GM20000 (cell line): ENCODE measurements around the gene SMIM33.

Experiments
- DNase-seq: peaks from one replicate; pipeline ENCODE4 v3.0.0; 2012; ENCODE audit warnings: low spot score
- TF ChIP-seq, protein P1 (sequence below): IDR thresholded peaks from 2 replicates; pipeline ENCODE4 v1.5.1; 2012; ENCODE audit warnings: mild to moderate bottlenecking, control low read depth; ENCODE audit errors: extremely low read depth, missing control alignments

SMIM33 gene

DNA sequence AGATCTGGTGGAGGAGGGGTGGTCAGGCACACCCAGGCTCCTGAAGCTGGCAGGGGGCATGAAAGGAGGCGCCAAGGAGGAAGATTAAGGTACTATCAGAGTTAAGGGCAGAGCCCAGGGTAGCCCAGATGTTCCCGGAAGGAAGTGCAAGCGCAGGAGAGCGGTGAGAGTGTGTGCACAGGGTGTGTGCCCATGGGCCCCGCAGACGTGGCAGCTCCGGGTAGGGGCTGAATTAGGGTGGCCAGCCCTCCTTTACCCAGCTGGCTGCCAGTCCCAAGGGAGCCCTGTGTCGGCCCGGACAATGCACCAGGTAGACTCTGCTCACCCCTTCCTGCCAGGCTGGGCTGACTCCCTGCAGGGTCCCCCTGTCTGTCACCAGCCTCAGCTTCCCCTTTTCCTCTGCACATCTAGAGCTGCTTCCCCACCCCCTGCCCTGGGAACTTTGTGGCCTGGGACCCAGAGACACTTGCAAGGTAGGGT lies at the start of gene SMIM33:
Gene SMIM33, plus strand, starts transcription at position 184 of the 480 bp plus-strand sequence. Its CDS starts 118 bp downstream, at position 302.
- TF ChIP-seq, protein P1, sequence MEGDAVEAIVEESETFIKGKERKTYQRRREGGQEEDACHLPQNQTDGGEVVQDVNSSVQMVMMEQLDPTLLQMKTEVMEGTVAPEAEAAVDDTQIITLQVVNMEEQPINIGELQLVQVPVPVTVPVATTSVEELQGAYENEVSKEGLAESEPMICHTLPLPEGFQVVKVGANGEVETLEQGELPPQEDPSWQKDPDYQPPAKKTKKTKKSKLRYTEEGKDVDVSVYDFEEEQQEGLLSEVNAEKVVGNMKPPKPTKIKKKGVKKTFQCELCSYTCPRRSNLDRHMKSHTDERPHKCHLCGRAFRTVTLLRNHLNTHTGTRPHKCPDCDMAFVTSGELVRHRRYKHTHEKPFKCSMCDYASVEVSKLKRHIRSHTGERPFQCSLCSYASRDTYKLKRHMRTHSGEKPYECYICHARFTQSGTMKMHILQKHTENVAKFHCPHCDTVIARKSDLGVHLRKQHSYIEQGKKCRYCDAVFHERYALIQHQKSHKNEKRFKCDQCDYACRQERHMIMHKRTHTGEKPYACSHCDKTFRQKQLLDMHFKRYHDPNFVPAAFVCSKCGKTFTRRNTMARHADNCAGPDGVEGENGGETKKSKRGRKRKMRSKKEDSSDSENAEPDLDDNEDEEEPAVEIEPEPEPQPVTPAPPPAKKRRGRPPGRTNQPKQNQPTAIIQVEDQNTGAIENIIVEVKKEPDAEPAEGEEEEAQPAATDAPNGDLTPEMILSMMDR, result no peak
- no peak for DNase-seq

DNA sequence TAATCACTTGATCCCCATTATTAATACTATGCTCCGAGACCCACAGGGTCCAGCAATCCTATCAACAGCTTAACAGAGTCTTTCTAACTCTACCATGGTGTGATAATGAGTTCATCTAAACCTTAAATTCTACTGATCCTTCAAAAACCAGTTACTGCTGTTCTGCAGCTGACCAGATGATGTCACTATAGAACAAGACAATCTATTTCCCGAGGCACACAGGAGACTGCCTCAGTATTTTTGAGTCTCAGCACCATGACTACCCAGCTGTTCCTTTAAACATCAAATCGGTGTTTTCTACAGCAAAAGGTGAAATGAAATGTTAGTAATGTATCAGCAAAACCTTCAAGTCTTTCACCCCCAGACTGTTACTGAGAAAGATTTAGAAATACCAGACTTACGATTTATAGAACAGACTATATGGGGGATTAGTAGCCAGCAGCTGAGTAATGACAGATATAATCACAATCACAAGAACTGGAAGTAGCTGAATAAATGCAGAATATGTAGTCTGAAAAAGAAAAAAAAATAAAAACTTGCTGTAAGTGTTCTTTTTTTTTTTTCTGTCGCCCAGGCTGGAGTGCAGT lies 48.4 kb upstream of the SMIM33 start:
- peak; percentile 77 for DNase-seq
- TF ChIP-seq, protein P1, result peak; percentile 70

DNA sequence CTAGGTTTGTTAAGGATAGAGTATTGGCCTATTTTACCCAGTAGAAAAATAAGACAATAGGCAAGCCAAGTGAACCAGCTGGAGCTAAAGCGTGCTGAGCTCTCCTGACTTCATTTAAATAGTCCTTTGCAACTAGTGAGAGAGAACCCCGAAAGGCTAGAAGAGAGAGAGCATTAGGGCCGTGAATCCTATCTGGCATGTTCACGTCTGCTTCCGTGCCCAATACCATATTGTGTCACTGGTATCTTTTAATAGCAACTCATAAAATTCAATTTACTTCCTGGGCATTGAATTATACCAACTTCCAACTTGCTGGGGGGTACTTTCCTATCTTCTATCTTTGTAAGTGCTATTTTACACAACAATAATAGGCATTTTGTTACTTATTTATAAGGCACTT lies 45.3 kb upstream of the SMIM33 start:
- TF ChIP-seq, protein P1, result no peak
- no peak for DNase-seq

DNA sequence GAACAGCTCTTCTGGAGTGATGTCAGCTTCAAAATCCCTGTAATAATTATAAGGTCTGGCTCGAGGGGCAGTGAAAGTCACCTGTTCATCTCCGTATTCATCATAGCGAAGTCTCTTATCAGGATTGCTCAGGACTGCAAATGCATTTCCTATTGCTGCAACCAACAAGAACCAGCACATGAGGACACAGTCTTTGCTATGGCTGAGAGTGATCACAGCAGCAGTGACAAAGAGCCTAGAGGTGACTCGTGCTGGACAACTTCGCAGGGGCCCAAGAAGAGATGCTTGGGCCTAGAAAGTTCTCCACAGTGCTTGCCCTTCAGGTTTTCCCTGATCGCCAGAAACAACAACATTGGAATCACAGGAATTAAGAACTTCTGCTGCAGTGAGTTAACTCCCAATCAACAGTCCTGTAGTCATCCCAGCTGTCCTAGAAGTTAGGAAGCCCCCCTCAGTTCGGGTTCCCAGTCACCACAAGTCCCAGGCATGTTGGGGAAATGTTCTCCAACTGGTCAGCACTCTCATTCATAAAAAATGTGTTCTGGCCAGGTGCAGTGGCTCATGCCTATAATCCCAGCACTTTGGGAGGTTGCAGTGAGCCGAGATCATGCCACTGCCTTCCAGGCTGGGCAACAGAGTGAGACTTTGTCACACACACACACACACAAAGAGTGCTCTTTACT lies 44.5 kb upstream of the SMIM33 start:
- DNase-seq, result no peak

DNA sequence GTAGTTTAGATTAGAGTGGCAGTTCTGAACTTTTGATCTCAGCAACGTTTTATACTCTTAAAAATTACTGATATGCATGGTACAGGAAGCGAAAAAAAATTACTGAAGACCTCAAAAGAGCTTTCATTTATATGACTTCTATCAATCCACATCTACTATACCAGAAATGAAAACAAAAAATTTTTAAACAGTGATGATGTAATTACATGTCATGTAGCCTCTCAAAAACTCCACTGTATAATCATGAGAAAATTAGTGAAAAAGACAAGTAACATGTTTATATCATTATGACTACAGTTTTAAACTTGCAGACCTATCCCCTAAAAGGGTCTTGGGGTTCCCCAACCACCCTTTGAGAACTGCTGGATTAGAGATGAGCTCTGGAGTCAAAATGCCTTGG lies 40.8 kb upstream of the SMIM33 start:
- TF ChIP-seq, protein P1, result no peak
- no peak for DNase-seq

More for the DNA sequence above, 44.5 kb upstream of the SMIM33 start:
- TF ChIP-seq, protein P1, result no peak

DNA sequence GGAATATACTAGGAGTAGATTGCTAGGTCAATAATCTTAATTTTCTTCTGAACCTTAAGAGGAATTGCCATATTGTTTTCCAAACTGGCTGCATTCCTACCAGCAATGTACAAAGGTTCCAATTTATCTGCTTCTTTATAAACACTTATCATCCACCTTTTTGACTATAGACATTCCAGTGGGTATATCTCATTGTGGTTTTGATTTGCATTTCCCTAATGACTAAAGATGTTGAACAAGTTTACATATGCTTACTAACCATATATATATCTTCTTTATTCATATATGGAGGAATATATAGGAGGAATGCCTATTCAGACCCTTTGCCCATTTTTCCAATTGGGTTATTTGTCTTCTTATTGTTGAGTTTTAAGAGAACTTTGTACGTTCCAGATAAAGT lies 39.1 kb upstream of the SMIM33 start:
- TF ChIP-seq, protein P1, result no peak
- no peak for DNase-seq

DNA sequence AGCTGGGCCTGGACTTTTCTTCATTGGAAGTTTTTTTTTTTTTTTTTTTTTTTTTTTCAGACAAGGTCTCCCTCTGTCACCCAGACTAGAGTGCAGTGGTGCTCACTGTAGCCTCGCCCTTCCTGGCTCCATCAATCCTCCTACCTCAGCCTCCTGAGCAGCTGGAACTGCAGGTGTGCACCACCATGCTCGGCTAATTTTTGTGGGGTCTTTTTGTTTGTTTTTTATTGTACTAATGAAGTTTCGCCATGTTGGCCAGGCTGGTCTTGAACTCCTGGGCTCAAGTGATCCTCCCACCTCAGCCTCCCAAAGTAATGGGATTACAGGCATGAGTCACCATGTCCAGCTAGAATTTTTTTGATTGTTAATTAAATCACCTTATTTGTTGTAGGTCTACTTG lies 35.1 kb upstream of the SMIM33 start:
- TF ChIP-seq, protein P1, result no peak

More for the DNA sequence above, 35.1 kb upstream of the SMIM33 start:
- DNase-seq, result no peak
